M059J (cell line): Measurements from ENCODE around the gene CDK4. TPM values are rescaled to one million over a fixed set of nuclear protein-coding genes. Genes with fewer than 3 reads are reported as not detected.
A peak's percentile ranks its signal among the peaks of the same experiment; 100 is the strongest.
"Not testable (repeated sequence)": the region's sequence is repeated elsewhere in the genome, so short reads cannot be mapped to it uniquely, and the experiment has no call there.

Source experiments
- DNase-seq: peaks from one replicate; pipeline ENCODE4 v3.0.0-alpha.2; 2012; ENCODE audit warnings: low read depth
- total RNA-seq: library from RNA; depleted of rRNA; stranded (reverse); fragments of >200 nt; shearing (Covaris generic); gene quantifications from 2 replicates; pipeline ENCODE4 v1.2.3, GENCODE V29; 2014

CDK4 gene
- total RNA-seq, 1 experiment from 2014 or later = 179 TPM

GRCh38 chr12:57726151-57726883 is 25.8 kb downstream of the CDK4 start:
- DNase-seq = peak; percentile 80

- DNase-seq = no peak
These were observed 26.3 kb downstream of the CDK4 start for GRCh38 chr12:57725851-57726150.

- no peak for DNase-seq
These were observed 27.0 kb downstream of the CDK4 start for GRCh38 chr12:57724936-57725740.

DNA sequence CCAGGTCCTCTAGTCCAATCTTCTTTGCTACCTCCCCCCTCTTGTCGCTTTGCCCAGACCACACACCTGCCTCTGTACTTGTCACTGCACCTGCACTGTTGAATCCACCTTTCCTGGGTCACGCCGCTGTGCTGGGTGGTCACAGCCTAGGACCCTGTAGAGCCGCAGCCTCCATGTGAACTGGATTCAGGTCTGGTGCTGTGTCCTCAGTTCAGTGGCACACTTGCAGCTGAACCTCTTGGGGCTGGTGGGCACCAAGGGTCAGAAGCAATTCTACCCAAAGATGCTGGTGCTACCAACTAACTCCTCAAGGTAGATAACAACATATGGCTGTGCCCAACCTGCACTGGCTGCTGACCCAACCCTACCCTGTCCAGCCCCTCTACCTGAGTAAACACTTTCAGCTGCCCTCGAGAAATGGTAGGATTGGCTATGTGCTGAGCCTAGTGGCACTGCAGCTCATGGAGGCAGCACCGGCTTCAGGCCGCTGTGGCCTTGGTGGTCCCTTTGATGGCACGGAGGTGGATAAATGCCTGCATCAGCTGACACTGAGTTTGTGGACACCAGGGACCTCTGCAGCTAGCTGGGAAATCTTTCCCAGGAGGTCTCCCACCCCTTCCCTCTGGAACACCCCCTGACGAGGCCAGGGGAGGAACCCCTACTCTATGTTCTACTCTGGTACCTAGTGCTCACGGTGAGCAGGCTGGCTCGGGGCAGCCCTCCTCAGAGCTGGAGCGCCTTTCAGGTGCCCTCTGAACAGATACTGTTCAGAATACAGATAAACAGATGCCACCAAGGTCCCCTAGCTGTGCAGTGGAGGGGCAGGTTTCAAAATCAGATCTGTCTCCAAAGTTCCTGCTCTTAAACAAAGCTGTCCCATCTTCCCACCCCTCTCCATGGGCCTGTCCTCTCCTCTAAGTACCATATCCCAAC is 27.8 kb downstream of the CDK4 start:
- no peak for DNase-seq

- no peak for DNase-seq
These were observed 28.5 kb downstream of the CDK4 start for GRCh38 chr12:57723630-57723962.

- DNase-seq = no peak
These were observed 29.1 kb downstream of the CDK4 start for GRCh38 chr12:57722716-57723629.

DNA sequence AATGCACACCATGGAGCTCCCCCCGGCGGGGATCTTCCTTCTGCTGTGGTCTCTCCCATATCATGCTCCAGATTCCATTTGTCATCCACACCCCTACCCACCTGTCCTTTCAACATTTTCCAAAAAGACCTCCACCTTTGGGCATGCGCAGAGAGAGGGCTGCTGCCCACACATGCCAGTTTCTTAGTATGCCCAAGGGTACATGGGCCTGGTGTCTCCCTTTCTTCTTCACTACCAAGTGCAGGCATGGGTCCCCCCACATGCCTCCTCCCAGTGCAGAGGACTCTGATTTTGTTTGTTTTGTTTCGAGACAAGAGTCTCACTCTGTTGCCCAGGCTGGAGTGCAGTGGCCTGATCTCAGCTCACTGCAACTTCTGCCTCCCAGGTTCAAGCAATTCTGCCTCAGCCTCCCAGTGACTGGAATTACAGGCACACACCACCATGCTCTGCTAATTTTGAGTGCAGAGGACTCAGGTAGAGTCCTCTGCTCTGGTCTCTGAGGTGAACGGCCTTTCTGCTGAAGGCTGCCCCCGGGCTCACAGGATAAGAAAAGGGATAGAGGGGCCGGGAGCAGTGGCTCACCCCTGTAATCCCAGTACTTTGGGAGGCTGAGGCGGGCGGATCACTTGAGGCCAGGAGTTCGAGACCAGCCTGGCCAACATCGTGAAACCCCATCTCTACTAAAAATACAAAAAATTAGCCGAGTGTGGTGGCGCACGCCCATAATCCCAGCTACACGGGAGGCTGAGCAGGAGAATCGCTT is 30.1 kb downstream of the CDK4 start:
- not testable (repeated sequence) for DNase-seq

DNA sequence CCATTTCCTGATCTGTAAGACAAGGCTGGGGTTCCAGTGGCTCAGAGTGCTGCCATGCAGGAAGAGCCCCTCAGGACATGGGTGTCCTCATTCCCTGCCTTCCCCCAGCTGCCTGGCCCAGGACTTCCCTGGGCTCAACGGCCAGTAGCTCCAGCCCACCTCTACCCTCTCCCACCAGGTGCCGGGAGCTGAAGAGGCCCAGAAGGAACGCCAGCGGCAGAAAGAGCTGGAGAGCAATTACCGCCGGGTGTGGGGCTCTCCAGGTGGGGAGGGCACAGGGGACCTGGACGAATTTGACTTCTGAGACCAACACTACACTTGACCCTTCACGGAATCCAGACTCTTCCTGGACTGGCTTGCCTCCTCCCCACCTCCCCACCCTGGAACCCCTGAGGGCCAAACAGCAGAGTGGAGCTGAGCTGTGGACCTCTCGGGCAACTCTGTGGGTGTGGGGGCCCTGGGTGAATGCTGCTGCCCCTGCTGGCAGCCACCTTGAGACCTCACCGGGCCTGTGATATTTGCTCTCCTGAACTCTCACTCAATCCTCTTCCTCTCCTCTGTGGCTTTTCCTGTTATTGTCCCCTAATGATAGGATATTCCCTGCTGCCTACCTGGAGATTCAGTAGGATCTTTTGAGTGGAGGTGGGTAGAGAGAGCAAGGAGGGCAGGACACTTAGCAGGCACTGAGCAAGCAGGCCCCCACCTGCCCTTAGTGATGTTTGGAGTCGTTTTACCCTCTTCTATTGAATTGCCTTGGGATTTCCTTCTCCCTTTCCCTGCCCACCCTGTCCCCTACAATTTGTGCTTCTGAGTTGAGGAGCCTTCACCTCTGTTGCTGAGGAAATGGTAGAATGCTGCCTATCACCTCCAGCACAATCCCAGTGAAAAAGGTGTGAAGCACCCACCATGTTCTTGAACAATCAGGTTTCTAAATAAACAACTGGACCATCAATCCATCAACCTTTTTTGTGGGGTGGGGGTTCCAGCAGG is 31.2 kb downstream of the CDK4 start:
- DNase-seq = no peak

GRCh38 chr12:57719777-57720605 is 32.1 kb downstream of the CDK4 start:
- no peak for DNase-seq

DNA sequence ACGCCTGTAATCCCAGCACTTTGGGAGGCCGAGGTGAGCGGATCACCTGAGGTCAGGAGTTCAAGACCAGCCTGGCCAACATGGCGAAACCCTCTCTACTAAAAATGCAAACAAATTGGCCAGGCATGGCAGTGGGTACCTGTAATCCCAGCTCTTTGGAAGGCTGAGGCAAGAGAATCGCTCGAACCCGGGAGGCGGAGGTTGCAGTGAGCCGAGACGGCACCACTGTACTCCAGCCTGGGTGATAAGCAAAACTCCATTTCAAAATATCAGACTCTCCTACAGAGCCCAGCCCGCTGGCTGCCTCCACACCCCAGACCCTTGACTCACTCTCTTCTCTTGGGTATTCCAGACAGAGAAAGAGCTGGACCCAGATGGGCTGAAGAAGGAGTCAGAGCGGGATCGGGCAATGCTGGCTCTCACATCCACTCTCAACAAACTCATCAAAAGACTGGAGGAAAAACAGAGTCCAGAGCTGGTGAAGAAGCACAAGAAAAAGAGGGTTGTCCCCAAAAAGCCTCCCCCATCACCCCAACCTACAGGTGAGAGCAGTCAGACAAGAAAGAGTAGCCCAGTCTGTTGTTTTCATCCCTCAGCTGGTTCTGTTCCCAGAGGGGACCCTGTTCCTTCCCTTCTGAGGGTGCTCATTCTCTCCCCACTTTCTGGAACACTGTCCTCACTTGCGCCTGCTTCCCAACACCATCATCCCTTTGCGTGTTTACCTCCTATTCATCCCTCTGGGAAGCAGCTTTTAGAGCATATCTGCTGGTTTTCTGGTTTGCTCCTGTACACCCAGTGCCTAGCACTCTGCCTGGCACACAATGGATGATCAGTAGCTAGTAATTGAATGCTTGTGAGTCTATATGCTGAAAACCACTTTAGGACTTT is 33.2 kb downstream of the CDK4 start:
- no peak for DNase-seq

GRCh38 chr12:57717846-57718640 is 34.1 kb downstream of the CDK4 start:
- DNase-seq = no peak

DNA sequence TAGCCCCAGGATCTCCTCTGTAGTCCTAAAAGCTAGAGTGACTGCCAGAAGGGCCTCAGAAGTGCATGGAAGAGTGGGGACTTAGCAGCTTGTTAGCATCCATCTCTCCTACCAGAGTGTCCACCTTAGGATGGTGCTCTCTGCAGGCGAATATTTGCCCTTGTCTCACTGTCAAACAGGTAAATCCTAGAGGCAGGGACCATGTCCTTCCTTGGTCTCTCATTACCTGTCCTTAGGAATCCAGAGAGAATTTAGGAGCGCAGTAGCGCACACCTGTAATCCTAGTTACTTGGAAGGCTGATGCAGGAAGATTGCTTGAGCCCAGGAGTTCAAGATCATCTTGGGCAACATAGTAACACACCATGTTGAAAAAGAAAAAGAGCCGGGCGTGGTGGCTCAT is 35.0 kb downstream of the CDK4 start:
- no peak for DNase-seq

DNA sequence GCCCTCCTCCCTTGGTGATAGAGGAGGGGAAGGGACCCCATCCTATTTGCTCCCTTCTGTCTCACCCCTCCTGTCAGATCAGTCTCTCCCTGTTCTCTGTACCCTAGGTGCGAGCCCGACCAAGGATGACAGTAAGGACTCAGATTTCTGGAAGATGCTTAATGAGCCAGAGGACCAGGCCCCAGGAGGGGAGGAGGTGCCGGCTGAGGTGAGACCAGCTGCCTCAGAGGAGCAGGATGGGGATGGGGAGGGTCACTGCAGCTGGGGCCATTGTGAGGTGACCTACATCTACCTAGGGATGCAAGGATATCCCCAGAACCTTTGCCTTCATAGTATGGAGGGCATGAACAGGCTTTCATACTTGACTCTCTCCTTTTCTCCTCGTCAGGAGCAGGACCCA is 35.8 kb downstream of the CDK4 start:
- no peak for DNase-seq

- no peak for DNase-seq
These were observed 36.3 kb downstream of the CDK4 start for GRCh38 chr12:57715786-57716185.

GRCh38 chr12:57715036-57715748 is 36.9 kb downstream of the CDK4 start:
- DNase-seq = not testable (repeated sequence)

GRCh38 chr12:57713209-57713608 is 38.9 kb downstream of the CDK4 start:
- no peak for DNase-seq
